Tibial nerve (tissue), 4 donors: ENCODE data around the gene LHPP. TPM values are rescaled to one million over a fixed set of nuclear protein-coding genes. Genes with fewer than 3 reads are reported as not detected.

Experiments
- DNase-seq, 2 donors: peaks; one replicate each; pipeline ENCODE4 v3.0.0-alpha.2; 2019; ENCODE audit warnings: low spot score in 2 of 2
- H3K27ac ChIP-seq, 4 donors: fragments of 200-600 bp; sonication (generic) in 3 of 4; one replicate each; pipeline ENCODE4 v1.5.1; 2017 to 2019; ENCODE audit warnings: mild to moderate bottlenecking in 1 of 4
- H3K27me3 ChIP-seq, 2 donors: fragments of 200-600 bp; sonication (generic) in 1 of 2; one replicate each; pipeline versions ENCODE4 v1.5.1 to v1.6.0; 2017 to 2019
- H3K36me3 ChIP-seq, 3 donors: fragments of 200-600 bp; sonication (generic); one replicate each; pipeline ENCODE4 v1.5.1; 2018 to 2019
- H3K4me1 ChIP-seq, 4 donors: fragments of 200-600 bp; sonication (generic) in 3 of 4; one replicate each; pipeline ENCODE4 v1.5.1; 2017 to 2019
- H3K4me3 ChIP-seq, 4 donors: fragments of 200-600 bp; sonication (generic) in 3 of 4; one replicate each; pipeline ENCODE4 v1.5.1; 2017 to 2019; ENCODE audit warnings: mild to moderate bottlenecking in 1 of 4, moderate library complexity in 1 of 4
- H3K9me3 ChIP-seq, 4 donors: fragments of 200-600 bp; sonication (generic) in 3 of 4; one replicate each; pipeline ENCODE4 v1.5.1; 2017 to 2019
- CTCF ChIP-seq, 5 experiments: fragments of 200-600 bp in 3 of 5; fragments of 450-650 bp in 2 of 5; sonication (generic) in 3 of 5; IDR thresholded peaks; one replicate each; pipeline ENCODE4 v1.5.1; 2016 to 2019; ENCODE audit warnings: antibody characterized with exemption in 5 of 5, mild to moderate bottlenecking in 3 of 5, moderate library complexity in 2 of 5
- EP300 ChIP-seq, 2 donors: sonication (generic); formaldehyde crosslinking; IDR thresholded peaks; one replicate each; pipeline ENCODE4 v1.6.1; 2017; ENCODE audit warnings: antibody characterized with exemption in 2 of 2, mild to moderate bottlenecking in 1 of 2
- POLR2A ChIP-seq, 2 donors: fragments of 450-650 bp; IDR thresholded peaks; one replicate each; pipeline ENCODE4 v1.6.1; 2017; ENCODE audit warnings: antibody characterized with exemption in 2 of 2, mild to moderate bottlenecking in 2 of 2, moderate library complexity in 2 of 2
- whole genome bisulfite sequencing, 2 donors: methylation state at CpG; one replicate each; pipeline ENCODE4 v1.1.5; 2018; 5-methylcytosine and 5-hydroxymethylcytosine counted together
- total RNA-seq, 4 donors: library from RNA; depleted of rRNA; stranded (reverse); fragments of >200 nt; gene quantifications; one replicate each; pipeline ENCODE4 v1.1.0, GENCODE V29; 2016

The LHPP gene
- total RNA-seq, 4 donors from 2014 or later: 25.5 to 211 (median 123) TPM

- no peak overlapping the region for H3K4me3 ChIP-seq
- TF ChIP-seq POLR2A (IDR thresholded peaks at IDR 0.05) (no peak), CTCF (IDR thresholded peaks at IDR 0.05) (no peak), EP300 (IDR thresholded peaks at IDR 0.05) (no peak)
- DNase-seq: no peak
- H3K36me3 ChIP-seq: peaks cover 0 to 28% (median 0%) of the 10 kb centered on the region in 3 donors
- no peaks in the 10 kb centered on the region for H3K27me3 ChIP-seq
- 84 to 85% methylated on average over 13 of the region's 13 CpGs for WGBS, 2 donors
- no peaks in the 10 kb centered on the region for H3K9me3 ChIP-seq
- no peaks in the 10 kb centered on the region for H3K4me1 ChIP-seq
- H3K27ac ChIP-seq: no peak overlapping the region
Observed at GRCh38 chr10:124515244-124515970, 53.8 kb downstream of the LHPP start.

- TF ChIP-seq POLR2A (IDR thresholded peaks at IDR 0.05): no peak
- no peak for TF ChIP-seq CTCF (IDR thresholded peaks at IDR 0.05)
- no peak for TF ChIP-seq EP300 (IDR thresholded peaks at IDR 0.05)
- no peaks in the 10 kb centered on the region for H3K27me3 ChIP-seq
- WGBS, 2 donors: 85 to 92% methylated on average over 9 of the region's 9 CpGs
- no peak overlapping the region for H3K27ac ChIP-seq
- peaks cover 0 to 23% (median 0%) of the 10 kb centered on the region in 3 donors for H3K36me3 ChIP-seq
- no peaks in the 10 kb centered on the region for H3K9me3 ChIP-seq
- no peak overlapping the region for H3K4me3 ChIP-seq
- no peaks in the 10 kb centered on the region for H3K4me1 ChIP-seq
- DNase-seq: no peak
Observed at GRCh38 chr10:124516181-124516580, 54.6 kb downstream of the LHPP start.

- WGBS, 2 donors: 86 to 91% methylated on average over 21 of the region's 21 CpGs
- TF ChIP-seq CTCF (IDR thresholded peaks at IDR 0.05) (no peak), POLR2A (IDR thresholded peaks at IDR 0.05) (no peak)
- peaks cover 0 to 23% (median 0%) of the 10 kb centered on the region in 3 donors for H3K36me3 ChIP-seq
- no peaks in the 10 kb centered on the region for H3K27me3 ChIP-seq
- H3K4me3 ChIP-seq: no peak overlapping the region
- H3K9me3 ChIP-seq: no peaks in the 10 kb centered on the region
- no peak for DNase-seq
- H3K4me1 ChIP-seq: no peaks in the 10 kb centered on the region
- H3K27ac ChIP-seq: no peak overlapping the region
Observed at GRCh38 chr10:124516746-124517397, 55.2 kb downstream of the LHPP start.

GRCh38 chr10:124517461-124517860 is 55.8 kb downstream of the LHPP start:
- Histone ChIP-seq H3K9me3 (no peaks in the 10 kb centered on the region), H3K27me3 (no peaks in the 10 kb centered on the region), H3K36me3 (peaks cover 0 to 23% (median 0%) of the 10 kb centered on the region in 3 donors), H3K4me1 (peaks cover 0 to 2% (median 0%) of the 10 kb centered on the region in 4 donors), H3K27ac (no peak overlapping the region), H3K4me3 (no peak overlapping the region)
- 77 to 84% methylated on average over 6 of the region's 6 CpGs for WGBS, 2 donors
- TF ChIP-seq POLR2A (IDR thresholded peaks at IDR 0.05) (no peak), CTCF (IDR thresholded peaks at IDR 0.05) (no peak), EP300 (IDR thresholded peaks at IDR 0.05) (no peak)
- no peak for DNase-seq

GRCh38 chr10:124517931-124518330 is 56.3 kb downstream of the LHPP start:
- TF ChIP-seq EP300 (IDR thresholded peaks at IDR 0.05) (no peak), CTCF (IDR thresholded peaks at IDR 0.05) (no peak), POLR2A (IDR thresholded peaks at IDR 0.05) (no peak)
- no peaks in the 10 kb centered on the region for H3K27me3 ChIP-seq
- H3K4me3 ChIP-seq: no peak overlapping the region
- H3K9me3 ChIP-seq: no peaks in the 10 kb centered on the region
- WGBS, 2 donors: 90 to 93% methylated on average over 9 of the region's 9 CpGs
- no peak overlapping the region for H3K27ac ChIP-seq
- H3K4me1 ChIP-seq: peaks cover 0 to 7% (median 1%) of the 10 kb centered on the region in 4 donors
- H3K36me3 ChIP-seq: peaks cover 0 to 23% (median 0%) of the 10 kb centered on the region in 3 donors
- DNase-seq: no peak
